ENCODE results near the gene PFDN6.

Gene PFDN6

GRCh38 chr6:33299237-33299944 is 10.0 kb downstream of the PFDN6 start:
- H3K27ac ChIP-seq: peak overlapping the region; percentile 87
- TF ChIP-seq ZFX (IDR thresholded peaks at IDR 0.05) (no peak), CTCF (conservative IDR thresholded peaks at IDR 0.05) (peak; percentile 90)

GRCh38 chr6:33301877-33302276 is 12.5 kb downstream of the PFDN6 start:
- no peak for TF ChIP-seq CTCF (conservative IDR thresholded peaks at IDR 0.05)
- no peak for TF ChIP-seq ZFX (IDR thresholded peaks at IDR 0.05)

GRCh38 chr6:33304216-33304615 is 14.8 kb downstream of the PFDN6 start:
- TF ChIP-seq ZFX (IDR thresholded peaks at IDR 0.05) (no peak), CTCF (conservative IDR thresholded peaks at IDR 0.05) (no peak)
- no peak overlapping the region for H3K27ac ChIP-seq

More at GRCh38 chr6:33301877-33302276, 12.5 kb downstream of the PFDN6 start:
- H3K27ac ChIP-seq: no peak overlapping the region

GRCh38 chr6:33305052-33305451 is 15.7 kb downstream of the PFDN6 start:
- no peak overlapping the region for H3K27ac ChIP-seq
- TF ChIP-seq CTCF (conservative IDR thresholded peaks at IDR 0.05) (no peak), ZFX (IDR thresholded peaks at IDR 0.05) (no peak)

- no peak overlapping the region for H3K27ac ChIP-seq
- TF ChIP-seq CTCF (conservative IDR thresholded peaks at IDR 0.05): no peak
- TF ChIP-seq ZFX (IDR thresholded peaks at IDR 0.05): no peak
Measured at GRCh38 chr6:33306356-33306755, 17.0 kb downstream of the PFDN6 start.

- peak overlapping the region; percentile 93 for H3K27ac ChIP-seq
Measured at GRCh38 chr6:33312361-33313104, 23.1 kb downstream of the PFDN6 start.

More at GRCh38 chr6:33312361-33313104, 23.1 kb downstream of the PFDN6 start:
- TF ChIP-seq ZFX (IDR thresholded peaks at IDR 0.05) (no peak), CTCF (conservative IDR thresholded peaks at IDR 0.05) (no peak)
